Chondrocyte (in vitro differentiated cells): ENCODE results near the gene TMEM91. TPM values are rescaled to one million over a fixed set of nuclear protein-coding genes. Genes with fewer than 3 reads are reported as not detected.
"Not testable (repeated sequence)": the region's sequence is repeated elsewhere in the genome, so short reads cannot be mapped to it uniquely, and the experiment has no call there.

Experiments
- DNase-seq: peaks from one replicate; pipeline ENCODE4 v3.0.0; 2021; ENCODE audit warnings: mixed read lengths, low spot score
- H3K27ac Mint-ChIP-seq: one replicate; pipeline ENCODE4 v1.8.0; 2021; ENCODE audit warnings: mild to moderate bottlenecking, moderate library complexity, mixed read lengths; ENCODE audit not compliant: unreplicated experiment
- H3K27me3 Mint-ChIP-seq: 2 replicates; pipeline ENCODE4 v1.8.0; 2021; ENCODE audit warnings: low read depth, mixed read lengths
- H3K36me3 Mint-ChIP-seq: 2 replicates; pipeline ENCODE4 v1.8.0; 2021; ENCODE audit warnings: low read depth, mixed read lengths
- H3K4me1 Mint-ChIP-seq: 2 replicates; pipeline ENCODE4 v1.8.0; 2021; ENCODE audit warnings: low read depth, mild to moderate bottlenecking, mixed read lengths
- H3K4me3 Mint-ChIP-seq: one replicate; pipeline ENCODE4 v1.8.0; 2021; ENCODE audit warnings: mild to moderate bottlenecking, moderate library complexity, mixed read lengths; ENCODE audit not compliant: unreplicated experiment
- H3K9me3 Mint-ChIP-seq: 2 replicates; pipeline ENCODE4 v1.8.0; 2021; ENCODE audit warnings: low read depth, mixed read lengths
- total RNA-seq: library from RNA; stranded (reverse); gene quantifications from 3 replicates; pipeline ENCODE4 v1.2.1, GENCODE V29; 2021
- TF ChIP-seq, protein P1 (sequence below): fragments of 200-600 bp; sonication (generic); IDR thresholded peaks from 2 replicates; pipeline ENCODE4 v1.5.0; 2021; ENCODE audit warnings: antibody characterized with exemption, mild to moderate bottlenecking, moderate library complexity

The TMEM91 gene
- total RNA-seq, 1 donor from 2014 or later = 4.8 TPM

- no peaks in the 10 kb centered on the region for H3K36me3 Mint-ChIP-seq
- no peaks in the 10 kb centered on the region for H3K9me3 Mint-ChIP-seq
- H3K27me3 Mint-ChIP-seq = no peaks in the 10 kb centered on the region
- TF ChIP-seq, protein P1, sequence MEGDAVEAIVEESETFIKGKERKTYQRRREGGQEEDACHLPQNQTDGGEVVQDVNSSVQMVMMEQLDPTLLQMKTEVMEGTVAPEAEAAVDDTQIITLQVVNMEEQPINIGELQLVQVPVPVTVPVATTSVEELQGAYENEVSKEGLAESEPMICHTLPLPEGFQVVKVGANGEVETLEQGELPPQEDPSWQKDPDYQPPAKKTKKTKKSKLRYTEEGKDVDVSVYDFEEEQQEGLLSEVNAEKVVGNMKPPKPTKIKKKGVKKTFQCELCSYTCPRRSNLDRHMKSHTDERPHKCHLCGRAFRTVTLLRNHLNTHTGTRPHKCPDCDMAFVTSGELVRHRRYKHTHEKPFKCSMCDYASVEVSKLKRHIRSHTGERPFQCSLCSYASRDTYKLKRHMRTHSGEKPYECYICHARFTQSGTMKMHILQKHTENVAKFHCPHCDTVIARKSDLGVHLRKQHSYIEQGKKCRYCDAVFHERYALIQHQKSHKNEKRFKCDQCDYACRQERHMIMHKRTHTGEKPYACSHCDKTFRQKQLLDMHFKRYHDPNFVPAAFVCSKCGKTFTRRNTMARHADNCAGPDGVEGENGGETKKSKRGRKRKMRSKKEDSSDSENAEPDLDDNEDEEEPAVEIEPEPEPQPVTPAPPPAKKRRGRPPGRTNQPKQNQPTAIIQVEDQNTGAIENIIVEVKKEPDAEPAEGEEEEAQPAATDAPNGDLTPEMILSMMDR = no peak
- peaks cover 30% of the 10 kb centered on the region for H3K4me1 Mint-ChIP-seq
- H3K4me3 Mint-ChIP-seq = no peak overlapping the region
- no peak for DNase-seq
- no peak overlapping the region for H3K27ac Mint-ChIP-seq
These were observed 3.8 kb upstream of the TMEM91 start for GRCh38 chr19:41372501-41372900.

GRCh38 chr19:41373993-41374392 is 2.3 kb upstream of the TMEM91 start:
- H3K36me3 Mint-ChIP-seq = no peaks in the 10 kb centered on the region
- TF ChIP-seq, protein P1 = no peak
- peak overlapping the region; percentile 69 for H3K27ac Mint-ChIP-seq
- DNase-seq = no peak
- H3K4me1 Mint-ChIP-seq = peaks cover 22% of the 10 kb centered on the region
- no peaks in the 10 kb centered on the region for H3K9me3 Mint-ChIP-seq
- H3K4me3 Mint-ChIP-seq = peak overlapping the region; percentile 4
- H3K27me3 Mint-ChIP-seq = no peaks in the 10 kb centered on the region

DNA sequence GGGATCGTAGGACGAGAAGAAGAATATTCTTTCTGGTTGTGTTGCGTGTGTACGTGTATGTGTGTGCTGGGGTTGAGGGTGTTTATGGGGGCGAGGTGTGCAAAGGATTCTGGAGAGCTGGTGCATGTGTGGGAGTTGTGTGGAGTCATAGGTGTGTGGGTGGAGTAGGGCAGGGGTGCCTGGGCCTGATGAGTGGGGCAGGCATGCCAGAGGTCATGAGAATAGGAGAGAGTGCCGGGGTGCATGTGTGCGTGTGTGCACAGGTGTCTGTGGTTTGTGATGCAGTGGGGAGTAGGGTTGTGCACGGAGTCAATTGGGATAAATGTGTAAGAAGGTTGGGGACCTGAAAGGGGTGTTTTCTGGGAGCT is 649 bp downstream of the TMEM91 start:
- TF ChIP-seq, protein P1 = no peak
- Mint-ChIP-seq H3K9me3 (no peaks in the 10 kb centered on the region), H3K4me3 (peak overlapping the region; percentile 65), H3K4me1 (peaks cover 22% of the 10 kb centered on the region), H3K27me3 (no peaks in the 10 kb centered on the region), H3K27ac (peak overlapping the region; percentile 55), H3K36me3 (no peaks in the 10 kb centered on the region)
- no peak for DNase-seq

DNA sequence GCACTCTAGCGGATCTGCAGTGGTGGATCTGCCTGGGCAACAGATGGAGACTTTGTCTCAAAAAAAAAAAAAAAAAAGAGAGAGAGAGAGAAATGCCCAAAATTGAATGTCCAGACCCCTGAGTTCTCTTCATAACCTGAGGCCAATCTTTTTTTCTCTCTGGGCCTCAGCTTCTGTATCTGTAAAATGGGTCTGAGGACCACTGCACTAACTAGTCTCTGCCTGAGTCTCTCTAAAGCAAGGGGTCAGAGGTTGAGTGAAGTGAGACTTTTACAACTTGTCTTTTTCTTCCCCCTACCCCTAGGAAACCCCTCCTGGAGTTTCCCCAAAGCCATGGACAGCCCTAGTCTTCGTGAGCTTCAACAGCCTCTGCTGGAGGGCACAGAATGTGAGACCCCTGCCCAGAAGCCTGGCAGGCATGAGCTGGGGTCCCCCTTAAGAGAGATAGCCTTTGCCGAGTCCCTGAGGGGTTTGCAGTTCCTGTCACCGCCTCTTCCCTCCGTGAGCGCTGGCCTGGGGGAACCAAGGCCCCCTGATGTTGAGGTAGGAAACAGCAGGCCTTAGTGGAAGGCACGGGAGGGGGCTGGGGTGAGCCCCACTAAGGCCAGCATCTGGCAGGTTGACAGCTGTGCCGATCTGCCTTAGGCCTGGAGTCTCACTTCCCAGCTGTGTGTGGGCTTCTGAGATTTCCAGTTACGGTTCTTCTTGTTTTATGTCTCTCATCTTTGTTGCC is 1.8 kb downstream of the TMEM91 start:
- H3K27ac Mint-ChIP-seq = no peak overlapping the region

DNA sequence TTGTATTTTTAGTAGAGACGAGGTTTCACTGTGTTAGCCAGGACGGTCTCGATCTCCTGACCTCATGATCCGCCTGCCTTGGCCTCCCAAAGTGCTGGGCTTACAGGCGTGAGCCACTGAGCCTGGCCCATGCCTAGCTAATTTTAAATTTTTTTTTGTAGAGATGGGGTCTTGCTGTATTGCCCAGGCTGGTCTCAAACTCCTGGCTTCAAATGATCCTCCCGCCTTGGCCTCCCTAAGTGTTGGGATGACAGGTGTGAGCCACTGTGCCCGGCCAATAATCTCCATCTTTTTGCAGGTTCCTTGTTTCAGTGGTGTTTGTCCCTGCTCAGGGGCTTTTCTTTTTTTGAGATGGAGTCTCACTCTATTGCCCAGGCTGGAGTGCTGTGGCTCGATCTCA is 5.2 kb downstream of the TMEM91 start:
- not testable (repeated sequence) for H3K9me3 Mint-ChIP-seq, H3K4me3 Mint-ChIP-seq, H3K36me3 Mint-ChIP-seq, H3K27me3 Mint-ChIP-seq, H3K27ac Mint-ChIP-seq, H3K4me1 Mint-ChIP-seq, DNase-seq

More for the DNA sequence above, 1.8 kb downstream of the TMEM91 start:
- Mint-ChIP-seq H3K4me3 (no peak overlapping the region), H3K27me3 (no peaks in the 10 kb centered on the region), H3K36me3 (no peaks in the 10 kb centered on the region), H3K9me3 (no peaks in the 10 kb centered on the region), H3K4me1 (peaks cover 22% of the 10 kb centered on the region)
- TF ChIP-seq, protein P1 = no peak
- DNase-seq = no peak

GRCh38 chr19:41384351-41384750 is 8.0 kb downstream of the TMEM91 start:
- no peaks in the 10 kb centered on the region for H3K4me1 Mint-ChIP-seq
- no peak overlapping the region for H3K4me3 Mint-ChIP-seq
- H3K27ac Mint-ChIP-seq = no peak overlapping the region
- no peaks in the 10 kb centered on the region for H3K9me3 Mint-ChIP-seq
- no peaks in the 10 kb centered on the region for H3K36me3 Mint-ChIP-seq
- no peak for DNase-seq
- no peaks in the 10 kb centered on the region for H3K27me3 Mint-ChIP-seq
- TF ChIP-seq, protein P1 = no peak
